Naive thymus-derived CD4-positive, alpha-beta T cell (primary cell): Measurements from ENCODE around the gene CAPN10. TPM values are rescaled to one million over a fixed set of nuclear protein-coding genes. Genes with fewer than 3 reads are reported as not detected.

Experiments
- ATAC-seq: fragments of 150-1000 bp; cut with Tn5 transposase; 2 replicates; pipeline ENCODE4 v1.10.0; 2021; ENCODE audit warnings: mild to moderate bottlenecking, moderate library complexity
- CTCF ChIA-PET: fragments of 350-600 bp; sonication (Branson Sonifier 250); formaldehyde crosslinking; loops from one replicate; lab custom pipeline; 2021; ENCODE audit warnings: antibody characterized with exemption; lab: Charles Lee
- POLR2A ChIA-PET: fragments of 350-600 bp; sonication (Branson Sonifier 250); formaldehyde crosslinking; loops from one replicate; lab custom pipeline; 2021; ENCODE audit warnings: antibody characterized with exemption, inconsistent platforms; lab: Charles Lee
- DNase-seq, 9 donors: peaks; one replicate each; pipeline versions ENCODE4 v3.0.0 to v3.0.0-alpha.2; 2020 to 2022; ENCODE audit warnings: mixed read lengths in 1 of 9
- H3K27ac ChIP-seq: one replicate; pipeline ENCODE4 v1.7.0; 2013; ENCODE audit warnings: mild to moderate bottlenecking, low read depth, low read length, moderate library complexity
- H3K27me3 ChIP-seq, 2 donors: one replicate each; pipeline ENCODE4 v1.7.0; 2013; ENCODE audit warnings: low read length in 2 of 2, mild to moderate bottlenecking in 2 of 2, moderate library complexity in 2 of 2; ENCODE audit not compliant: control insufficient read depth in 2 of 2, insufficient read depth in 2 of 2
- H3K36me3 ChIP-seq, 3 experiments: 1 replicate in 2 of 3; 2 replicates in 1 of 3; pipeline ENCODE4 v1.7.0; 2013; ENCODE audit warnings: low read length in 3 of 3, mild to moderate bottlenecking in 3 of 3, moderate library complexity in 1 of 3; ENCODE audit not compliant: insufficient read depth in 3 of 3, control insufficient read depth in 2 of 3
- H3K4me1 ChIP-seq, 2 donors: one replicate each; pipeline ENCODE4 v1.7.0; 2013; ENCODE audit warnings: low read length in 2 of 2, mild to moderate bottlenecking in 2 of 2, moderate library complexity in 1 of 2; ENCODE audit not compliant: control insufficient read depth in 2 of 2, insufficient read depth in 2 of 2
- H3K4me3 ChIP-seq: 2 replicates; pipeline ENCODE4 v1.7.0; 2013; ENCODE audit warnings: mild to moderate bottlenecking, low read length
- H3K9me3 ChIP-seq, 3 experiments: 1 replicate in 2 of 3; 2 replicates in 1 of 3; pipeline ENCODE4 v1.7.0; 2013; ENCODE audit warnings: low read length in 3 of 3; ENCODE audit not compliant: control insufficient read depth in 2 of 3
- H3K27ac Mint-ChIP-seq, 9 donors: one replicate each; pipeline ENCODE4 v1.8.0; 2020 to 2022; ENCODE audit warnings: mixed read lengths in 9 of 9, mild to moderate bottlenecking in 8 of 9, moderate library complexity in 5 of 9, inconsistent platforms in 2 of 9
- H3K27me3 Mint-ChIP-seq, 5 donors: one replicate each; pipeline ENCODE4 v1.8.0; 2021 to 2022; ENCODE audit warnings: mixed read lengths in 5 of 5, mild to moderate bottlenecking in 1 of 5
- H3K36me3 Mint-ChIP-seq, 5 donors: one replicate each; pipeline ENCODE4 v1.8.0; 2020 to 2022; ENCODE audit warnings: mixed read lengths in 5 of 5, mild to moderate bottlenecking in 3 of 5, inconsistent platforms in 1 of 5
- H3K4me1 Mint-ChIP-seq, 7 donors: one replicate each; pipeline ENCODE4 v1.8.0; 2020 to 2022; ENCODE audit warnings: mixed read lengths in 7 of 7, mild to moderate bottlenecking in 3 of 7, inconsistent platforms in 1 of 7
- H3K4me3 Mint-ChIP-seq, 10 donors: one replicate each; pipeline ENCODE4 v1.8.0; 2020 to 2022; ENCODE audit warnings: mild to moderate bottlenecking in 10 of 10, mixed read lengths in 10 of 10, moderate library complexity in 6 of 10, inconsistent platforms in 2 of 10
- H3K9me3 Mint-ChIP-seq, 11 donors: one replicate each; pipeline ENCODE4 v1.8.0; 2020 to 2022; ENCODE audit warnings: mixed read lengths in 11 of 11, mild to moderate bottlenecking in 4 of 11, inconsistent platforms in 1 of 11, moderate library complexity in 1 of 11
- intact Hi-C, 2 donors: fragments of 100-400 bp; cut with micrococcal nuclease; formaldehyde crosslinking; loops; one replicate each; pipeline ENCODE4 v1.15.1; 2023
- polyA plus RNA-seq, 2 donors: library from polyadenylated mRNA; unstranded; fragments of 300-500 nt; fragmentation: Illumina TruSeq; gene quantifications; one replicate each; pipeline ENCODE4 v1.2.3, GENCODE V29; 2021
- total RNA-seq, 6 experiments: library from RNA in 5 of 6; stranded (reverse) in 5 of 6; gene quantifications; 1 replicate in 5 of 6; 2 replicates in 1 of 6; pipeline ENCODE4 v1.2.3 and lab custom pipeline; 2021 to 2026

Gene CAPN10
- total and polyA plus RNA-seq, 7 experiments from 2014 or later, result 8.4 to 74.8 (median 54.9) TPM

DNA sequence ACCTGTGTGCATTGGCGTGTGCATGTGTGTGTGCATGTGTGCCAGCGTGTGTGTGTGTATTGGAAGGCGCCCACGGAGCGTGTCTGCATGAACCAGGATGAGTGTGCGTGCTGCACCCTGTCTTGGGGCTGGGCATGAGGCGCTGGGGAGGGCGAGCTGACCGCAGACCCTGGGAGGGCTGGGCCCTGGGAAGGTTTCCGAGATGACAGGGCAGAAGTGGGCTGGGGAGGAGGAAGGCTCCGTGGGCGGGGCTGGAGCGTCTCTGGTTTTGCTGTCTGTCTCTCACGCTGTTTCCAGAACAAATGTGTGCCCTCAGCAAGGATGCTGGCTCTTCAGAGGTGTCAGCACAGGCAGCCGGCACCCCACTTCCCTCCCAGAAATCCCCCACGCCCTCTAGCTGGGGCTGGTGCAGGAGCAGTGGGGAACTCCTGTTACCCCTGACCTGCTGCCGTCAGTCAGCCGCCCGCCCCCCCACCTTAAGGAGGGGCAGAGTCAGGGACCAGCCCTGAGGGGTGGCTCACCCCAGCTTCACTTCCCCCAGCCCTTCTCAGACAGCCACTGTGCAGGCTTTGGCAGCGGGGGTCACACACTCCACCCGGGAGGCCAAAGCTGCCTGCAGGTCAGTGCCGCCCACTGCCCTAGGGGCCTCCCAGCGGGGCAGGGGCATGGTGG lies 38.6 kb downstream of the CAPN10 start, which contains the start of gene GPR35:
Gene GPR35 (plus strand): TSS at position 531 of the 672 bp plus-strand sequence. CDS start 4,473 bp downstream, outside the sequence.
- peak within 1 kb of the TSS; percentile 57 to 83 (median 71) for H3K4me3 Mint-ChIP-seq
- peaks cover 0 to 7% (median 0%) of the 10 kb centered on the region in 5 donors for H3K36me3 Mint-ChIP-seq
- H3K27ac Mint-ChIP-seq, result peak within 1 kb of the TSS; percentile 47 to 93 (median 90)
- Histone ChIP-seq H3K27me3 (no peaks in the 10 kb centered on the region), H3K27ac (peak within 1 kb of the TSS; percentile 69), H3K4me1 (peaks cover 59 to 76% of the 10 kb centered on the region in 2 donors), H3K36me3 (no peaks in the 10 kb centered on the region), H3K9me3 (no peaks in the 10 kb centered on the region), H3K4me3 (peak within 1 kb of the TSS; percentile 24)
- ChIA-PET CTCF (interaction anchor here (1.9 kb wide), 1 partner anchor 111 kb away, joined by 5 read pairs; no protein-coding TSS in a partner anchor), POLR2A (interaction anchor here (0.9 to 1.5 kb wide), 2 partner anchors 38 to 59 kb away, joined by 3 read pairs; no protein-coding TSS in a partner anchor)
- H3K27me3 Mint-ChIP-seq, result no peaks in the 10 kb centered on the region
- intact Hi-C loops, result loop anchor here (1.0 to 2.0 kb wide), 3 partner anchors 30 to 64 kb away; partner anchors contain the start of gene DUSP28 (in 1 of the 2)
- DNase-seq (peak; percentile 34 to 88 (median 56)), ATAC-seq (peak; percentile 86)
- H3K9me3 Mint-ChIP-seq, result no peaks in the 10 kb centered on the region
- H3K4me1 Mint-ChIP-seq, result peaks cover 18 to 68% (median 54%) of the 10 kb centered on the region in 7 donors

DNA sequence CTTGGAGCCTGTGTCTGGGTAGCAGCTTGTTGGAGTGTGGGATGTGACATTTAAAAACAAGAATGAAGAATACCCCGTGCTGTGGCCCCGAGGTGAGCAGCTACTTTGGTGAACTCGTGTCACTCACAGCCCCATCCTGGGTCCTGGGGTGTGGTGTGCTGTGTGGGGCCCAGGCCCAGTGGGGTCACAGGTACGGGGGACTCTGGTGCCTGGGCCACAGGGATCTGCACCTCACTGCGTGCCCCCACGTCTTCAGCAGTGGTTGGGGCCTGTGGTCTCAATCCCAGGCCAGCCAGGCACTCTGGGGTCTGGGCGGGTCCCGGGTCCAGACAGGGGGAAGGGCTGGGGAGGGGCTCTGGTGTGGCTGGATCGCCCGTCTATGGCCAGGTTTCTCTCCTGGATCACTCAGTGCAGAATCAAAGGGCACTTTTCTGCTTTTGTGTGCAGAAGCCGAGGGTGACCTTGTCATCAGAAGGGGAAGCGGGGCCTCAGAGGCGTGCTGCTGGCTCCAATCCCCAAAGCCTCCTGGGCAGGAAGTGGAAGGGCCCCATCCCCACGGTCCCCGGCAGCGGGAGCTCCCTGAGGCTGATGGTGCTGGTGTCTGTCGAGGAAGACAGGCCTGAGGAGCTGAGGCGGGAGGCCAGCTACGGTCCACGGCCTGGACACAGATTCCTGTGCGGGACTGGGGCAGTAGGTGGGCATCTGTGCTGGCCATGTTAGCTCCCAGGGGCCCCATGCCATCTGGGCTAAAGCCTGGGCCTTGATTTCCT lies 40.2 kb downstream of the CAPN10 start:
- Histone ChIP-seq H3K27me3 (no peaks in the 10 kb centered on the region), H3K4me1 (peaks cover 48 to 66% of the 10 kb centered on the region in 2 donors), H3K4me3 (no peak overlapping the region), H3K36me3 (peaks cover 0 to 3% (median 0%) of the 10 kb centered on the region in 3 experiments), H3K27ac (peak overlapping the region; percentile 56), H3K9me3 (no peaks in the 10 kb centered on the region)
- peak in 6 of 9 donors; percentile 9 to 36 (median 26) for DNase-seq
- Mint-ChIP-seq H3K36me3 (peaks cover 0 to 7% (median 0%) of the 10 kb centered on the region in 5 donors), H3K9me3 (no peaks in the 10 kb centered on the region), H3K4me1 (peaks cover 14 to 56% (median 44%) of the 10 kb centered on the region in 7 donors), H3K27me3 (no peaks in the 10 kb centered on the region), H3K27ac (peak overlapping the region in 8 of 9 donors; percentile 25 to 89 (median 68)), H3K4me3 (peak overlapping the region in 7 of 10 donors; percentile 13 to 73 (median 39))
- intact Hi-C loops, result no loop called here
- POLR2A ChIA-PET, result interaction anchor here (0.8 to 1.5 kb wide), 2 partner anchors 36 to 40 kb away, joined by 3 to 7 read pairs; partner anchors contain the start of gene CAPN10
- peak; percentile 31 for ATAC-seq
- CTCF ChIA-PET, result interaction anchor here (1.9 kb wide), 1 partner anchor 113 kb away, joined by 5 read pairs; no protein-coding TSS in a partner anchor

DNA sequence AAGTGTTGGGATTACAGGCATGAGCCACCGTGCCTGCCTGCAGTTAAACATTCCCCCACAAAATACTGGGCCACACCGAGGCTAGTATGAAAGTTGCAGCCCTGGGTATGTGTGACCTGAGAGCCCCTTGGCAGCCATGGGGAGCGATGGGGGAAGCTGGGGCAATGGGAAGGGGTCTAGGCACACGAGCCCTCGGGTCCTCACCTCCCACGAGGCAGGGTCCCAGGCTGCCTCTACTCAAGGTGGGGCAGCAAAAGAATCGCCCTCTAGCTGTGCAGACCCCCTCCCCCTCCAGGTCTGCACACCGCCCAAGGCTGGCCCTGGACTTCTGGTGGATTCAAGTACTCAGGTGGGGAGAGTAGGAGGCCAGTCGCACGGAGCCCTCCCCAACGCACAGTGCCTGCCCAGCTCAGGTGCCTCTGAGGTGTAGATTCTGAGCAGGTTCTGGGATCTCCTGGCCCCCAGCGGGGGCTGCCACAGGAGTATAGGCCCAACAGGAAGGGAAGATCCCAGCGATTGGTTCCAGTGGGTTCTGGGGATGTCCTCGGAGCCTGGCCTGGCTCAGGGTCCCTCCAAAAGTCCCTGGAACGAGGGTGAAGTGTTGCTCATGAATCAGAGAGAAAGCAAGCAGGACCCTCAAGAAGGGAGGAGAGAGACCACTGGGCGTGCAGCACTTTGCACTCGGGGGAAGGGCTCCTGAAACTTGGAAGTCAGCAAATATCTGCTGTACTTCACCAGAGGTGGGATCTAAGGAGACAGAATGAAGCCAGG lies 41.4 kb downstream of the CAPN10 start:
- intact Hi-C loops, result no loop called here
- Mint-ChIP-seq H3K27ac (peak overlapping the region in 4 of 9 donors; percentile 1 to 89 (median 50)), H3K4me1 (peaks cover 11 to 45% (median 34%) of the 10 kb centered on the region in 7 donors), H3K36me3 (peaks cover 0 to 17% (median under 1%) of the 10 kb centered on the region in 5 donors), H3K27me3 (no peaks in the 10 kb centered on the region), H3K4me3 (peak overlapping the region in 2 of 10 donors; percentile 13 to 69), H3K9me3 (peaks cover 0 to 7% (median under 1%) of the 10 kb centered on the region in 11 donors)
- H3K27ac ChIP-seq, result no peak overlapping the region
- H3K36me3 ChIP-seq, result peaks cover 0 to 3% (median 0%) of the 10 kb centered on the region in 3 experiments
- H3K4me3 ChIP-seq, result no peak overlapping the region
- POLR2A ChIA-PET, result interaction anchor here (0.6 to 0.9 kb wide), 3 partner anchors 30 to 62 kb away, joined by 3 read pairs; no protein-coding TSS in a partner anchor
- DNase-seq (peak in 1 of 9 donors; percentile 6), ATAC-seq (no peak)
- H3K9me3 ChIP-seq, result no peaks in the 10 kb centered on the region
- H3K4me1 ChIP-seq, result peaks cover 35 to 54% of the 10 kb centered on the region in 2 donors
- no peaks in the 10 kb centered on the region for H3K27me3 ChIP-seq
- CTCF ChIA-PET, result no interaction called here

DNA sequence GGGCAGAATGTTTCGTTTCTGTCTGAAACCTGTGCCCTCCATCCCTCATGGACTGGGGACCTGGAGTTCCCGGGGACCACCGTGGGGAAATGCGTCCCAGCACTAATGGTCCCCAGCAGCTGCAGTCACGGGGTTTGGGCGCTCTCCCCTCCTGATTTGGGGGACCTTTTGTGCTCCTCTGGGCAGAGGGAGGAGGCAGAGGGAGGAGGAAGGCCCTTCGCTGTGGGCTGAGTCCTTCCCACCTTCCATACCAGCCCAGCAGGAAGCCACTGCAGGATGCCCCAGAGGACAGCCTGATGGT lies 41.9 kb downstream of the CAPN10 start:
- Histone ChIP-seq H3K27me3 (no peaks in the 10 kb centered on the region), H3K27ac (no peak overlapping the region), H3K36me3 (peaks cover 0 to 3% (median 0%) of the 10 kb centered on the region in 3 experiments), H3K4me3 (no peak overlapping the region), H3K4me1 (peaks cover 32 to 50% of the 10 kb centered on the region in 2 donors), H3K9me3 (peaks cover 0 to under 1% (median 0%) of the 10 kb centered on the region in 3 experiments)
- Mint-ChIP-seq H3K4me1 (peaks cover 6 to 40% (median 31%) of the 10 kb centered on the region in 7 donors), H3K27ac (peak overlapping the region in 1 of 9 donors; percentile 68), H3K27me3 (no peaks in the 10 kb centered on the region), H3K9me3 (peaks cover 2 to 12% (median 6%) of the 10 kb centered on the region in 11 donors), H3K4me3 (no peak overlapping the region), H3K36me3 (peaks cover 0 to 21% (median 6%) of the 10 kb centered on the region in 5 donors)
- DNase-seq, result peak in 1 of 9 donors; percentile 2
- ChIA-PET CTCF (no interaction called here), POLR2A (interaction anchor here (0.9 kb wide), 1 partner anchor 62 kb away, joined by 3 read pairs; no protein-coding TSS in a partner anchor)
- intact Hi-C loops, result no loop called here
- ATAC-seq, result no peak

DNA sequence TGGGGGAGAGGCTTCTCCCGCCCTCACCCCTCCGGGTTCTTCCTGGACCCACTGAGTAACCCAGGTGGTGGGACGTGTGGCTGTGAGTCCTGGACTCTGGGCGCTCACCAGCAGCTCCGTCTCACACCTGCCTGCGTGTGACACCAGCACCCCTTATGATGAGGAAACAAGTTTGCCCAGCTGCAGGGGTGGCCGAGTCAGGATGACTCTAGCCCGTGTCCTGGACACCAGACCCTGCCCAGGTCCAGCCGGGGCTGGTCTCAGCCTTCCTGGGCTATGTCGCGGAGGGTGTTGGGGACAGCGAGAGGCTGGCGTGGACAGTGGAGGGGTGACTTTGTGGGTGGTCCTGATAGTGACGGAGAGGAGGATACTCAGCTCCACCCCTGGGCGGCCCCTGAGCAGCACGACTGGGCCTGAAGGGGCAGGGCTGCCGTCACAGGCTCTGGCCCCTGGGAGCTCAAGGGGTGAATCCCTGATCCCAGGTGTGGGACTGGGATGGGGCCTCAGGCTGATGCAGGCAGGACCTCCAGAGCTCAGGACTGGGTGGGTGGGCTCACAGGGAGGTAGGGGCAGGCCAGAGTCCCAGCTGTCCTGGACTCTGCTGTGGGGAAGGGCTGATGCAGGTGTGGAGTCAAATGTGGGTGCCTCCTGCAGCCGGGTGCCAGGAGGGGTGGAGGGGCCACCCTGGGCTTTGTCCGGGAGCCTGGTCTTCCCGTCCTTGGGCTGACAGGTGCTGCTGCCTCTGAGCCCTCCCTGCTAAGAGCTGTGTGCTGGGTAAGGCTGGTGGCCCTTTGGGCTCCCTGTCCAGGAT lies 42.5 kb downstream of the CAPN10 start:
- H3K36me3 ChIP-seq, result peaks cover 0 to 3% (median 0%) of the 10 kb centered on the region in 3 experiments
- H3K4me1 Mint-ChIP-seq, result peaks cover 6 to 36% (median 29%) of the 10 kb centered on the region in 7 donors
- ATAC-seq (no peak), DNase-seq (peak in 1 of 9 donors; percentile 7)
- no peaks in the 10 kb centered on the region for H3K27me3 Mint-ChIP-seq
- H3K4me3 Mint-ChIP-seq, result no peak overlapping the region
- no peak overlapping the region for H3K27ac ChIP-seq
- CTCF ChIA-PET, result no interaction called here
- peaks cover 0 to 6% (median 0%) of the 10 kb centered on the region in 3 experiments for H3K9me3 ChIP-seq
- H3K4me1 ChIP-seq, result peaks cover 26 to 45% of the 10 kb centered on the region in 2 donors
- intact Hi-C loops, result no loop called here
- H3K27ac Mint-ChIP-seq, result peak overlapping the region in 1 of 9 donors; percentile 51
- peaks cover 4 to 16% (median 8%) of the 10 kb centered on the region in 11 donors for H3K9me3 Mint-ChIP-seq
- H3K27me3 ChIP-seq, result no peaks in the 10 kb centered on the region
- peaks cover 0 to 25% (median 8%) of the 10 kb centered on the region in 5 donors for H3K36me3 Mint-ChIP-seq
- H3K4me3 ChIP-seq, result no peak overlapping the region
- POLR2A ChIA-PET, result interaction anchor here (0.9 kb wide), 1 partner anchor 63 kb away, joined by 3 read pairs; no protein-coding TSS in a partner anchor
